Keratinocyte (primary cell): ENCODE results near the gene UCMA. TPM values are rescaled to one million over a fixed set of nuclear protein-coding genes. Genes with fewer than 3 reads are reported as not detected.

ENCODE experiments used
- DNase-seq: peaks from one replicate; pipeline ENCODE4 v3.0.0-alpha.2; 2011; ENCODE audit warnings: low read depth, missing footprints, low spot score
- FAIRE-seq: peaks from 2 replicates; lab custom pipeline; 2011; peaks lifted over from hg19 to GRCh38; lab: Jason Lieb, UNC
- H2AFZ ChIP-seq: 2 replicates; pipeline ENCODE4 v1.6.0; 2012; ENCODE audit warnings: low read length, control low read depth, inconsistent platforms; ENCODE audit not compliant: control insufficient read depth
- H3K27ac ChIP-seq: 2 replicates; pipeline ENCODE4 v1.5.1; 2011; ENCODE audit warnings: low read length; ENCODE audit not compliant: control insufficient read depth, insufficient read depth
- H3K27me3 ChIP-seq: 3 replicates; pipeline ENCODE4 v1.6.0; 2011; ENCODE audit warnings: low read length; ENCODE audit not compliant: control insufficient read depth, insufficient read depth; ENCODE audit errors: extremely low read depth
- H3K36me3 ChIP-seq, 2 experiments: 2 replicates in 1 of 2; 3 replicates in 1 of 2; pipeline ENCODE4 v1.5.1; 2011; ENCODE audit warnings: low read length in 2 of 2, mild to moderate bottlenecking in 1 of 2; ENCODE audit not compliant: control insufficient read depth in 2 of 2, insufficient read depth in 2 of 2; ENCODE audit errors: extremely low read depth in 1 of 2
- H3K4me1 ChIP-seq: 3 replicates; pipeline ENCODE4 v1.5.1; 2011; ENCODE audit warnings: low read length; ENCODE audit not compliant: control insufficient read depth, insufficient read depth; ENCODE audit errors: extremely low read depth
- H3K4me2 ChIP-seq: 3 replicates; pipeline ENCODE4 v1.6.0; 2011; ENCODE audit warnings: low read depth, low read length; ENCODE audit not compliant: control insufficient read depth, insufficient read depth; ENCODE audit errors: extremely low read depth
- H3K4me3 ChIP-seq, 3 experiments: fragments of 200-600 bp in 1 of 3; sonication (generic) in 1 of 3; 2 replicates in 2 of 3; 3 replicates in 1 of 3; pipeline ENCODE4 v1.5.1; 2011 to 2016; ENCODE audit warnings: low read length in 3 of 3, mild to moderate bottlenecking in 3 of 3, control low read depth in 2 of 3, inconsistent platforms in 1 of 3, low read depth in 1 of 3, mixed read lengths in 1 of 3, mixed run types in 1 of 3, moderate library complexity in 1 of 3; ENCODE audit not compliant: control insufficient read depth in 2 of 3, insufficient read depth in 2 of 3; ENCODE audit errors: extremely low read depth in 1 of 3
- H3K79me2 ChIP-seq: 2 replicates; pipeline ENCODE4 v1.6.0; 2012; ENCODE audit warnings: low read length; ENCODE audit not compliant: control insufficient read depth, insufficient read depth
- H3K9ac ChIP-seq: 3 replicates; pipeline ENCODE4 v1.6.0; 2011; ENCODE audit warnings: low read length; ENCODE audit not compliant: control insufficient read depth, insufficient read depth; ENCODE audit errors: extremely low read depth
- H3K9me1 ChIP-seq: 3 replicates; pipeline ENCODE4 v1.6.0; 2011; ENCODE audit warnings: low read length; ENCODE audit not compliant: control insufficient read depth, insufficient read depth; ENCODE audit errors: extremely low read depth
- H3K9me3 ChIP-seq: 2 replicates; pipeline ENCODE4 v1.5.1; 2012; ENCODE audit warnings: low read depth, low read length; ENCODE audit not compliant: control insufficient read depth
- H4K20me1 ChIP-seq: 3 replicates; pipeline ENCODE4 v1.6.0; 2011; ENCODE audit warnings: low read length; ENCODE audit not compliant: control insufficient read depth, insufficient read depth; ENCODE audit errors: extremely low read depth
- EZH2 ChIP-seq: IDR thresholded peaks from one replicate; pipeline ENCODE4 v1.6.1; 2012; ENCODE audit warnings: inconsistent platforms, mild to moderate bottlenecking, low read length, moderate library complexity
- dilution Hi-C: fragments of 300-500 bp; cut with MboI; formaldehyde crosslinking; loops from one replicate; pipeline ENCODE4 v1.7.0; 2020; ENCODE audit warnings: low sequenced_read_pairs; ENCODE audit not compliant: extremely low pct_ligation_motif_present
- polyA plus RNA-seq, 5 experiments: library from polyadenylated mRNA; depleted of rRNA in 3 of 5; stranded (reverse) in 3 of 5; stranded (forward) in 1 of 5; unstranded in 1 of 5; fragments of >200 nt; gene quantifications; 1 replicate in 1 of 5; 2 replicates in 3 of 5; 3 replicates in 1 of 5; pipeline versions ENCODE4 v1.2.1 to v1.2.3, GENCODE V29; 2011 to 2012; ENCODE audit warnings: missing spikeins in 2 of 5, low read depth in 1 of 5, low replicate concordance in 1 of 5
- TF ChIP-seq, protein P1 (sequence below), 3 experiments: IDR thresholded peaks in 1 of 3; conservative IDR thresholded peaks in 1 of 3; optimal IDR thresholded peaks in 1 of 3; 2 replicates in 2 of 3; 3 replicates in 1 of 3; pipeline versions ENCODE3 to v1.5.1; 2011; ENCODE audit warnings: low read length in 3 of 3, mild to moderate bottlenecking in 3 of 3, moderate library complexity in 2 of 3, control low read depth in 1 of 3, inconsistent platforms in 1 of 3; ENCODE audit not compliant: insufficient read depth in 2 of 3; ENCODE audit errors: extremely low read depth in 1 of 3

Gene UCMA
- polyA plus RNA-seq, 1 donor (not counting 4 experiments of a cell fraction or from before 2014, with no cell fraction given) = not detected

DNA sequence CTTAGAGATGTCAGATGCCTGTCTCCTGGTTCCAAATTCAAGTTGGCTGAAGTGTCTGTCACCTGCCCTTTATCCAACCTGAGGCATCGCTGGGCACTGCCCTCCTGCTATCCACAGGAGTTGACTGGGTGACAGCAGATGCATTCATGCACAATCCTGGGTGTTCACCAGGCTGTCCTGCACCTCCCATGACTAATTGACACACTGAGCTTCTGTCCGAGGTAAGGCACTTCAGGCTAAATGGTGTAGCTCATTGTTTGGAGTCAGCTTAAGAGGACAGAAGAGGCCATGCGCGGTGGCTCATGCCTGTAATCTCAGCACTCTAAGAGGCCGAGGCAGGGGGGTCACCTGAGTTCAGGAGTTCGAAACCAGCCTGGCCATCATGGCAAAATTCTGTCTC lies 2.4 kb downstream of the UCMA start:
- no peak for DNase-seq
- dilution Hi-C loops = no loop called here
- no peak overlapping the region for H3K4me3 ChIP-seq
- TF ChIP-seq, protein P1, sequence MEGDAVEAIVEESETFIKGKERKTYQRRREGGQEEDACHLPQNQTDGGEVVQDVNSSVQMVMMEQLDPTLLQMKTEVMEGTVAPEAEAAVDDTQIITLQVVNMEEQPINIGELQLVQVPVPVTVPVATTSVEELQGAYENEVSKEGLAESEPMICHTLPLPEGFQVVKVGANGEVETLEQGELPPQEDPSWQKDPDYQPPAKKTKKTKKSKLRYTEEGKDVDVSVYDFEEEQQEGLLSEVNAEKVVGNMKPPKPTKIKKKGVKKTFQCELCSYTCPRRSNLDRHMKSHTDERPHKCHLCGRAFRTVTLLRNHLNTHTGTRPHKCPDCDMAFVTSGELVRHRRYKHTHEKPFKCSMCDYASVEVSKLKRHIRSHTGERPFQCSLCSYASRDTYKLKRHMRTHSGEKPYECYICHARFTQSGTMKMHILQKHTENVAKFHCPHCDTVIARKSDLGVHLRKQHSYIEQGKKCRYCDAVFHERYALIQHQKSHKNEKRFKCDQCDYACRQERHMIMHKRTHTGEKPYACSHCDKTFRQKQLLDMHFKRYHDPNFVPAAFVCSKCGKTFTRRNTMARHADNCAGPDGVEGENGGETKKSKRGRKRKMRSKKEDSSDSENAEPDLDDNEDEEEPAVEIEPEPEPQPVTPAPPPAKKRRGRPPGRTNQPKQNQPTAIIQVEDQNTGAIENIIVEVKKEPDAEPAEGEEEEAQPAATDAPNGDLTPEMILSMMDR (optimal IDR thresholded peaks at IDR 0.05 in 1 of 3, IDR thresholded peaks at IDR 0.05 in 1 of 3, conservative IDR thresholded peaks at IDR 0.05 in 1 of 3; ENCODE audit: extremely low read depth in 1 of 3, insufficient read depth in 2 of 3, low read length in 3 of 3) = no peak
- no peak for TF ChIP-seq EZH2
- no peaks in the 10 kb centered on the region for H3K36me3 ChIP-seq
- no peaks in the 10 kb centered on the region for H3K79me2 ChIP-seq
- no peaks in the 10 kb centered on the region for H3K4me1 ChIP-seq
- H4K20me1 ChIP-seq = no peaks in the 10 kb centered on the region
- no peaks in the 10 kb centered on the region for H3K9me3 ChIP-seq
- no peaks in the 10 kb centered on the region for H3K9me1 ChIP-seq
- no peak overlapping the region for H3K27ac ChIP-seq
- no peak overlapping the region for H3K4me2 ChIP-seq
- FAIRE-seq = no peak
- no peak overlapping the region for H2AFZ ChIP-seq
- no peak overlapping the region for H3K9ac ChIP-seq
- H3K27me3 ChIP-seq = peaks cover 3% of the 10 kb centered on the region

- Histone ChIP-seq H3K79me2 (no peaks in the 10 kb centered on the region), H3K27me3 (peaks cover 3% of the 10 kb centered on the region), H3K4me3 (no peak overlapping the region), H3K36me3 (no peaks in the 10 kb centered on the region), H3K9ac (no peak overlapping the region), H2AFZ (no peak overlapping the region), H3K27ac (no peak overlapping the region), H4K20me1 (no peaks in the 10 kb centered on the region), H3K4me2 (no peak overlapping the region), H3K9me1 (no peaks in the 10 kb centered on the region), H3K4me1 (no peaks in the 10 kb centered on the region), H3K9me3 (no peaks in the 10 kb centered on the region)
- TF ChIP-seq, protein P1 (optimal IDR thresholded peaks at IDR 0.05 in 1 of 3, IDR thresholded peaks at IDR 0.05 in 1 of 3, conservative IDR thresholded peaks at IDR 0.05 in 1 of 3; ENCODE audit: extremely low read depth in 1 of 3, insufficient read depth in 2 of 3, low read length in 3 of 3) = no peak
- TF ChIP-seq EZH2 = no peak
- no peak for FAIRE-seq
- dilution Hi-C loops = no loop called here
- no peak for DNase-seq
These were observed 3.0 kb downstream of the UCMA start for GRCh38 chr10:13231190-13231589.
